GM21723 (cell line): ENCODE results near the gene TNIK.
"Not testable (repeated sequence)": the region's sequence is repeated elsewhere in the genome, so short reads cannot be mapped to it uniquely, and the experiment has no call there.

Experiments
- ATAC-seq: cut with Tn5 transposase; IDR thresholded peaks from one replicate; pipeline ENCODE4 v1.9.1; 2021; ENCODE audit warnings: mild to moderate bottlenecking, moderate library complexity; ENCODE audit not compliant: unreplicated experiment

The TNIK gene

GRCh38 chr3:171317171-171317570 lies 143.0 kb downstream of the TNIK start:
- no peak for ATAC-seq

GRCh38 chr3:171315919-171316318 lies 144.3 kb downstream of the TNIK start:
- no peak for ATAC-seq

- no peak for ATAC-seq
Observed at GRCh38 chr3:171315101-171315500, 145.1 kb downstream of the TNIK start.

GRCh38 chr3:171314341-171314740 lies 145.9 kb downstream of the TNIK start:
- no peak for ATAC-seq

GRCh38 chr3:171313702-171314101 lies 146.5 kb downstream of the TNIK start:
- ATAC-seq, result no peak

- ATAC-seq, result no peak
Observed at GRCh38 chr3:171312741-171313140, 147.5 kb downstream of the TNIK start.

GRCh38 chr3:171311784-171312183 lies 148.4 kb downstream of the TNIK start:
- ATAC-seq, result no peak

- peak; percentile 64 for ATAC-seq
Observed at GRCh38 chr3:171309906-171310359, 150.3 kb downstream of the TNIK start.

- ATAC-seq, result no peak
Observed at GRCh38 chr3:171307988-171308387, 152.2 kb downstream of the TNIK start.

- no peak for ATAC-seq
Observed at GRCh38 chr3:171307046-171307585, 153.1 kb downstream of the TNIK start.

GRCh38 chr3:171306631-171307030 lies 153.6 kb downstream of the TNIK start:
- ATAC-seq, result no peak

GRCh38 chr3:171305823-171306222 lies 154.4 kb downstream of the TNIK start:
- ATAC-seq, result not testable (repeated sequence)

- not testable (repeated sequence) for ATAC-seq
Observed at GRCh38 chr3:171304498-171304897, 155.7 kb downstream of the TNIK start.

GRCh38 chr3:171304017-171304416 lies 156.2 kb downstream of the TNIK start:
- not testable (repeated sequence) for ATAC-seq

GRCh38 chr3:171301998-171302397 lies 158.2 kb downstream of the TNIK start:
- no peak for ATAC-seq

- ATAC-seq, result no peak
Observed at GRCh38 chr3:171301002-171301401, 159.2 kb downstream of the TNIK start.

- no peak for ATAC-seq
Observed at GRCh38 chr3:171297951-171298350, 162.3 kb downstream of the TNIK start.

- no peak for ATAC-seq
Observed at GRCh38 chr3:171297207-171297606, 163.0 kb downstream of the TNIK start.

GRCh38 chr3:171295484-171296373 lies 164.5 kb downstream of the TNIK start:
- no peak for ATAC-seq

GRCh38 chr3:171293142-171293782 lies 166.9 kb downstream of the TNIK start:
- ATAC-seq, result peak; percentile 58

- ATAC-seq, result no peak
Observed at GRCh38 chr3:171290680-171291079, 169.5 kb downstream of the TNIK start.

GRCh38 chr3:171289291-171289690 lies 170.9 kb downstream of the TNIK start:
- no peak for ATAC-seq
